K562 (cell line): Measurements from ENCODE around the gene ACTA2. TPM values are rescaled to one million over a fixed set of nuclear protein-coding genes. Genes with fewer than 3 reads are reported as not detected.

Experiments
- ATAC-seq: fragments of 200-7000 bp; cut with Tn5 transposase; 3 replicates; pipeline ENCODE4 v1.9.1; 2020; ENCODE audit warnings: moderate library complexity
- BruUV-seq: library from RNA; stranded (reverse); fragments of 400-500 nt; replicated peaks from 2 replicates; lab custom pipeline; 2021; lab: Mats Ljungman, UMichigan
- CTCF ChIA-PET: fragments of 300-600 bp; formaldehyde crosslinking; extraction: SDS; loops from one replicate; lab custom pipeline; 2021; ENCODE audit warnings: low intra/inter-chr PET ratio; lab: Yijun Ruan, JAX
- POLR2A ChIA-PET: fragments of 300-600, 350-650 bp; sonication (Branson Sonifier 250); formaldehyde crosslinking; extraction: SDS; loops from one replicate; lab custom pipeline; 2021; ENCODE audit warnings: antibody characterized with exemption, inconsistent platforms; lab: Yijun Ruan, JAX
- DNase-seq, 4 experiments: peaks; one replicate each; pipeline versions ENCODE4 v3.0.0 to v3.0.0-alpha.2; 2011 to 2018; ENCODE audit warnings: low spot score in 3 of 4, mixed read lengths in 3 of 4; ENCODE audit errors: extremely low read depth in 1 of 4
- FAIRE-seq: peaks from 2 replicates; lab custom pipeline; 2011; peaks lifted over from hg19 to GRCh38; lab: Jason Lieb, UNC
- H2AFZ ChIP-seq: 2 replicates; pipeline ENCODE4 v1.6.0; 2011; ENCODE audit warnings: low read depth, low read length, control low read depth, inconsistent platforms
- H3K27ac ChIP-seq: fragments of 200-600 bp; 3 replicates; pipeline ENCODE4 v1.8.0; 2011; ENCODE audit warnings: low read depth, mild to moderate bottlenecking, control low read depth, inconsistent platforms, low read length, moderate library complexity, mixed read lengths; ENCODE audit errors: extremely low read depth
- H3K27me3 ChIP-seq, 2 experiments: fragments of 300-600 bp in 1 of 2; 2 replicates in 1 of 2; 3 replicates in 1 of 2; pipeline versions ENCODE4 v1.6.0 to v1.8.0; 2011; ENCODE audit warnings: inconsistent platforms in 2 of 2, low read length in 2 of 2, mild to moderate bottlenecking in 1 of 2, mixed read lengths in 1 of 2, moderate library complexity in 1 of 2; ENCODE audit not compliant: control insufficient read depth in 2 of 2, insufficient read depth in 2 of 2
- H3K36me3 ChIP-seq: fragments of 300-600 bp; 3 replicates; pipeline ENCODE4 v1.8.0; 2011; ENCODE audit warnings: mild to moderate bottlenecking, low read length, inconsistent platforms; ENCODE audit not compliant: control insufficient read depth, insufficient read depth
- H3K4me1 ChIP-seq, 2 experiments: fragments of 200-600 bp in 1 of 2; replicated peaks in 1 of 2; 2 replicates in 1 of 2; 3 replicates in 1 of 2; pipeline versions ENCODE4 v1.5.1 to v1.8.0; 2011; ENCODE audit warnings: inconsistent platforms in 2 of 2, low read length in 2 of 2, mild to moderate bottlenecking in 1 of 2, mixed read lengths in 1 of 2, moderate library complexity in 1 of 2; ENCODE audit not compliant: control insufficient read depth in 2 of 2, insufficient read depth in 2 of 2
- H3K4me2 ChIP-seq: 2 replicates; pipeline ENCODE4 v1.6.1; 2011; ENCODE audit warnings: low read length, control low read depth, inconsistent platforms, mixed read lengths; ENCODE audit not compliant: insufficient read depth
- H3K4me3 ChIP-seq: fragments of 200-600 bp; sonication (generic), shearing (Covaris generic); 2 replicates; pipeline ENCODE4 v1.5.1; 2016; ENCODE audit warnings: control low read depth, inconsistent platforms
- H3K79me2 ChIP-seq: fragments of 200-600 bp; 3 replicates; pipeline ENCODE4 v1.8.0; 2011; ENCODE audit warnings: low read length, inconsistent platforms; ENCODE audit not compliant: control insufficient read depth, insufficient read depth
- H3K9ac ChIP-seq, 2 experiments: 2 replicates each; pipeline versions ENCODE4 v1.6.0 to v1.6.1; 2011; ENCODE audit warnings: low read depth in 2 of 2, low read length in 2 of 2, control low read depth in 1 of 2, inconsistent platforms in 1 of 2, mild to moderate bottlenecking in 1 of 2, mixed read lengths in 1 of 2; ENCODE audit not compliant: insufficient read depth in 1 of 2
- H3K9me1 ChIP-seq: one replicate; pipeline ENCODE4 v1.6.0; 2011; ENCODE audit warnings: inconsistent platforms, mild to moderate bottlenecking, low read length, moderate library complexity; ENCODE audit not compliant: control insufficient read depth, insufficient read depth
- H3K9me3 ChIP-seq: replicated peaks from 2 replicates; pipeline ENCODE4 v1.5.1; 2011; ENCODE audit warnings: low read depth, low read length, inconsistent platforms; ENCODE audit not compliant: control insufficient read depth, insufficient read depth
- H4K20me1 ChIP-seq: replicated peaks from 2 replicates; pipeline ENCODE4 v1.6.1; 2011; ENCODE audit warnings: low read length, inconsistent platforms, mixed read lengths; ENCODE audit not compliant: control insufficient read depth, insufficient read depth
- ILF3 ChIP-seq: fragments of 450-650 bp; IDR thresholded peaks from 2 replicates; pipeline ENCODE4 v1.6.1; 2018; ENCODE audit warnings: antibody characterized with exemption, mild to moderate bottlenecking, moderate library complexity, borderline replicate concordance
- OTX1 ChIP-seq: fragments of 450-650 bp; formaldehyde crosslinking; IDR thresholded peaks from 2 replicates; pipeline ENCODE4 v1.4.0; 2022; ENCODE audit warnings: mild to moderate bottlenecking
- ZNF668 ChIP-seq: fragments of 250-450 bp; sonication (Bioruptor Pico); IDR thresholded peaks from 2 replicates; pipeline ENCODE4 v1.8.0; 2022; ENCODE audit warnings: mild to moderate bottlenecking, inconsistent platforms
- WGBS: fragments of 100-300 bp; shearing (Covaris generic); methylation state at CpG from one replicate; pipeline ENCODE4 v1.1.6; 2016; ENCODE audit warnings: low coverage, mixed read lengths; ENCODE audit not compliant: insufficient coverage; ENCODE audit errors: missing lambda C conversion rate; 5-methylcytosine and 5-hydroxymethylcytosine counted together
- in situ Hi-C: fragments of 300-500 bp; cut with MboI; formaldehyde crosslinking; loops from 4 replicates; pipeline ENCODE4 v1.15.0; 2018; ENCODE audit warnings: inconsistent platforms, mixed read lengths
- intact Hi-C: fragments of 100-400 bp; cut with micrococcal nuclease; formaldehyde crosslinking; loops from 2 replicates; pipeline ENCODE4 v1.14.2; 2022
- polyA plus RNA-seq, 8 experiments: library from polyadenylated mRNA; depleted of rRNA in 4 of 8; stranded (reverse) in 5 of 8; unstranded in 3 of 8; fragments of >200 nt; fragmentation: Nextera tagmentation in 2 of 8; fragmentation: Illumina TruSeq in 1 of 8; extraction: Ambion mirVana in 2 of 8; extraction: Trizol in 1 of 8; gene quantifications; 2 replicates each; pipeline versions ENCODE4 v1.2.1 to v1.2.3, GENCODE V29; 2011 to 2014; ENCODE audit warnings: inconsistent platforms in 1 of 8, missing spikeins in 1 of 8
- total RNA-seq, 7 experiments: library from RNA; depleted of rRNA in 6 of 7; stranded (reverse); fragments of >200 nt in 6 of 7; fragmentation: Illumina TruSeq in 2 of 7; extraction: Trizol in 2 of 7; gene quantifications; 2 replicates each; pipeline versions ENCODE4 v1.2.1 to v1.2.3, GENCODE V29; 2011 to 2021; ENCODE audit warnings: low replicate concordance in 1 of 7
- TF ChIP-seq, protein P1 (sequence below): fragments of 450-650 bp; IDR thresholded peaks from 2 replicates; pipeline ENCODE4 v1.7.0; 2016; ENCODE audit warnings: borderline replicate concordance

ACTA2 gene
- total and polyA plus RNA-seq, 9 of the 15 experiments (the other 6 are each of a cell fraction or from before 2014, with no cell fraction given) = 0.15 to 1.0 (median 0.38) TPM; not detected in 3

DNA sequence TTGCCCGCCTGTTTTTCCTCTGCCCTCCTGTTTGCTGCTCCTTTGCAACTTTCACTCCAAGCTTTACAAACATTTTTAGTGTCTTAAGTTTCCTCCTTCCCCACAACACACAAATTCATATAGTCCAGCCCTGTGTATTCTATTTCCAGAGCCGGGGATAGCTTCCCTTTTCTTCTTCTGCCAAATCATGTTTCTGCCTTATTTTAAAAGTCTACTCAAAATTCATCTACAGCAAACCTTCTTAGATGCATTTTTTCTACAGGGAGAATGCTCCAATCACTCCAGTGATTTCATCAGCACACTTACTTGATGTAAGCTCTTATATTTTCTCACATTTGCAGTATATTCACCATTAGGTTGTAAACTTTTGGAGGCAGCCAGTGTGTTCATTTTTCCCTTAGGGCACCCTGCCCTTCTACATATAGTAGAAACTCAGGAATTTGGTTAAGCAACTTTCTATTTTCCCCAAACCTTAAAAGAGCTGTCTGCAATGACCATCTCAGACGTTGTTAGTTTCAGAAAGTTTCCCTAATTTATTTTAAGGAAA, 12.4 kb upstream of the ACTA2 start:
- no peak for FAIRE-seq
- Histone ChIP-seq H3K9me3 (no peaks in the 10 kb centered on the region), H3K27me3 (no peaks in the 10 kb centered on the region), H3K36me3 (no peaks in the 10 kb centered on the region), H4K20me1 (no peaks in the 10 kb centered on the region), H3K79me2 (no peaks in the 10 kb centered on the region), H2AFZ (no peak overlapping the region), H3K4me1 (no peaks in the 10 kb centered on the region), H3K4me2 (no peak overlapping the region), H3K27ac (no peak overlapping the region), H3K4me3 (no peak overlapping the region), H3K9ac (no peak overlapping the region), H3K9me1 (no peaks in the 10 kb centered on the region)
- in situ Hi-C loops (no loop called here), intact Hi-C loops (no loop called here)
- TF ChIP-seq ZNF668 (CRISPR knock-in tag) (no peak), ILF3 (no peak), OTX1 (CRISPR knock-in tag) (no peak)
- TF ChIP-seq, protein P1, sequence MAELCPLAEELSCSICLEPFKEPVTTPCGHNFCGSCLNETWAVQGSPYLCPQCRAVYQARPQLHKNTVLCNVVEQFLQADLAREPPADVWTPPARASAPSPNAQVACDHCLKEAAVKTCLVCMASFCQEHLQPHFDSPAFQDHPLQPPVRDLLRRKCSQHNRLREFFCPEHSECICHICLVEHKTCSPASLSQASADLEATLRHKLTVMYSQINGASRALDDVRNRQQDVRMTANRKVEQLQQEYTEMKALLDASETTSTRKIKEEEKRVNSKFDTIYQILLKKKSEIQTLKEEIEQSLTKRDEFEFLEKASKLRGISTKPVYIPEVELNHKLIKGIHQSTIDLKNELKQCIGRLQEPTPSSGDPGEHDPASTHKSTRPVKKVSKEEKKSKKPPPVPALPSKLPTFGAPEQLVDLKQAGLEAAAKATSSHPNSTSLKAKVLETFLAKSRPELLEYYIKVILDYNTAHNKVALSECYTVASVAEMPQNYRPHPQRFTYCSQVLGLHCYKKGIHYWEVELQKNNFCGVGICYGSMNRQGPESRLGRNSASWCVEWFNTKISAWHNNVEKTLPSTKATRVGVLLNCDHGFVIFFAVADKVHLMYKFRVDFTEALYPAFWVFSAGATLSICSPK = no peak
- no TSS peak for BruUV-seq
- CTCF ChIA-PET = no interaction called here
- POLR2A ChIA-PET = no interaction called here
- DNase-seq = no peak
- no peak for ATAC-seq
- whole genome bisulfite sequencing = 0% methylated on average over 3 of the region's 3 CpGs
